T1000 (cell line): ENCODE data around the gene GBP7.
"Not testable (repeated sequence)": the region's sequence is repeated elsewhere in the genome, so short reads cannot be mapped to it uniquely, and the experiment has no call there.

ENCODE experiments used
- DNase-seq: peaks from one replicate; lab custom pipeline; 2025; ENCODE audit warnings: mixed read lengths; lab: John Stamatoyannopoulos, UW

GBP7 gene

DNA sequence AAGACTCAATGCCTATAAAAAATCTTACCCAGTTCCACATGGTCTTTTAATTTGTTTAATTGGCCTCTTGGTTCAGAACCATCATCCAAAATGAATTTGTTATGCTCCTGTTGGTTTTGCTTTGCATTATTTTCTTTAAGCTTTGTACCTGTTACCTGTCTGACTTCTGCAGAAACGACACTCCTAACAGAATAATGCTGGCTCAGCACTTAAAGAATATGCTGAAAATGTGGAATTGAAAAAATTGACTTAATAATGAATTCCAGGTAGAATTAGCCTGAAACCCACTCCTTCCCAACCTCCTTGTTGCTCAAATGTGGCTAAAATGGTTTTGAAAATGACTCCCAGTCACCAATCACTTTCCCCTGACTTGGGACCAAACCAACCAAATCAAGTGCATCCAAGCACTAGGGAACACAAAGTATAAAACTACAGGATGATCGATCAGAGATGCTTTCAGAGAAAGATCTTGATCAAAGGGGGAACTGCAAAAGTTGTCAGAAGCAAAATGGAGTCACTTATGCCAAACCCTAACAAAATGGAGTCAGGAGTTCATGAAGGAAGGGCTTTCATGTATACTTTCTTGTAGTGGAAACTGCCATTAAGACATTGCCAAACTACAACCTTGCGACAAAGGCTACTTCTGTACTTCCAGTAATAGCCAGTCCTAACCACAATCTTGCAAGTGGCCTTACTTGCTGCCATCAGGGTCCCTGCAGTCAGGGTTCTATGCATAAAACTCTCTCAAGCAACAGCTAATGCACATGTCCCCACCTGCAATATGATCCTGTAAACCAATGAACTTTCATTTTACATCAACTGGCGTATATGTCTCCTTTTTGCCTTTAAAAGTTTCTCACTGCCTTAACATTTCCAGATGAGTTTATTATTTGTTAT lies 5.4 kb downstream of the GBP7 start:
- DNase-seq, result no peak

DNA sequence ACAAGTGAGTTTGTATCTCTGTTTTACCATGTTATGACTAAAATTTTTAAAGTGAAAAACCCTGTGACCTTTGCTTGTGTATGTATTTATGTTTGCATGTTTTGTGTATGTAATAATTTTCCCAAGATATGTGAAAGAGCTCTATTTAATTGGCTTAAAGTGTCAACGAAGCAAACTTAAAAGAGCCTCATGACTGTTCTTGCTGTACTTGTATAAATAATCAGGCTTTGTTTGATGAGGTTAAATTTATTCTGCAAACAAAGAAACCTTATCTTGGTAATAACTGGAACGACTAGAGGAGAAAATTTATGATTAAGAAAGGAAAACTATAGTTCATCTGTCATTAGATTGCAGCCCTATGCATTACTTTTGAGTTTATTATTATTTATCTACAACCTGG lies 6.6 kb downstream of the GBP7 start:
- no peak for DNase-seq

DNA sequence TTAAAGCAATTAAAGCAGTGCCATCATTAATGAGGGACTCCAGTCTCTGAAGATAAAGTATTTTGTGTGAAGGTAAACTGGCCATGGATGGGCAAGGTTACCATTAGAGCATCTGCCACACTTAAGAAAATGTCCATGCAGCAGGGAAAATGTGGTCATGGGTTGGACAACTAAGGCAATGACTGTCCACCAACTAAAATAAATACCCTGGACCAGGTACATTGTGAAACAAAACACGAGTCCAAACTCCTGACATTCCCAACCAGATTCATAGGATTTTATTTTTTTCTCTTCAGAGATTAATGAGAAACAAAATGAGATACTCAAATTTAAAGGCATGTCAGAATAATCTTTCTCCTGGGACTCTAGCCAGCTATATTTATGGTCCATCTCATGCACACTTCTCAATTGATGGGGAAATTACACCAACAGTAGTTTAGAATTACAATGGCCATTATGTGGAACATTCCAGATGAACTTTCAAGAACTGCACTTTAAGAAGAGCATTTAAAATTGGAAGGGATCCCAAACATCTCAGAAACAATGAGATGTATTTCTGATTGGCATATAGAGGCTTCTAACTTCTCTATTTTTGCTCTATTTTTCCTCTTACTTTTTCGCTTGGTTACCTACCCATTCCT lies 8.1 kb downstream of the GBP7 start:
- no peak for DNase-seq

DNA sequence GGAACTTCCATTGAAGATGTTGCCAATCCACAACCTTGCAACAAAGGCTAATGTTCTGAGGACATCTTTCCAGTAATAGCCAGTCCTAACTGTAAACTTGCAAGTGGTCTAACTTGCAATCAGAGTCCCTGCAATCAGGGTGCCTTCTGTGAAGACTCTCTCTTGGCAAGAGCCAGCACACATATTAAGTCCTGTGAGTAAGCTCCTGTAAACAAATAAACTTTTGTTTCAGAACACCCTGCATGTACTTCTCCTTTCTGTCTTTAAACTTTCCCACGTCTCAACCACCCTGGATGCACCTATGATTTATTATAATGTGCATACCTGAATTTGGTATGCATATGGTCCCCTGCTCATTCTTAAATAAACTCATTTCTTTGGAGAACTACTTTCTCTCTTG lies 9.1 kb downstream of the GBP7 start:
- DNase-seq, result no peak

DNA sequence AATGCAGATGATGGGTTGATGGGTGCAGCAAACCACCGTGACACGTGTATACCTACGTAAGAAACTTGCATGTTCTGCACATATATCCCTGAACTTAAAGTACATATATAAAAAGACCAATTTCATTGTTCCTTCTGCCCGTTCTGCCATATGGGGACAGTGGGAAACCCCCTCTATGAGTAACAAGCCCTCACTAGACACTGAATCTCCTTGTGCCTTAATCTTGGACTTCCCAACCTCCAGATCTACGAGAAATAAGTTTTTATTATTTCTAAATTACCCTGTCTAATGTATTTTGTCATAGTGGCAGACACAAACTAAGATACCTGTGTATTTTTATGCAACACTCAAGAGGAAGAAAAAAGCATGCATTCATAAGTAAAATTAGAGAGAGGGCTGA lies 10.0 kb downstream of the GBP7 start:
- DNase-seq, result no peak

DNA sequence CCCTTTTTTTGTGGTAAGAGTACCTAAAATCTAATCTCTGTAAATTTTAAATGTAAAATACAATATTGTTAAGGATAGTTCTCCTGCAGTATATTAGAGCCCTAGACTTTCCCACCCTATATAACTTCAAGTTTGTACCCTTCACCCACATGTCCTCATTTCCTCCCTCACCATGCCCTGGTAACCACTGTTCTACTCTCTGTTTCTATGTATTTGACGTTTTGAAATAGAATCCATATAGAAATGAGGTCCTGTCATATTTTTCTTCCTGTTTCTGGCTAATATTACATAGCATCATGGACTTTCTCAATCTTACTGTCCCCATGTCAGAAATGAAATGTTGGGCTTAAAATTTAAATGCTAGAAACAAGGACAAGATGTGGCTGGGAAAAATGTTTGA lies 24.8 kb downstream of the GBP7 start:
- DNase-seq, result no peak

DNA sequence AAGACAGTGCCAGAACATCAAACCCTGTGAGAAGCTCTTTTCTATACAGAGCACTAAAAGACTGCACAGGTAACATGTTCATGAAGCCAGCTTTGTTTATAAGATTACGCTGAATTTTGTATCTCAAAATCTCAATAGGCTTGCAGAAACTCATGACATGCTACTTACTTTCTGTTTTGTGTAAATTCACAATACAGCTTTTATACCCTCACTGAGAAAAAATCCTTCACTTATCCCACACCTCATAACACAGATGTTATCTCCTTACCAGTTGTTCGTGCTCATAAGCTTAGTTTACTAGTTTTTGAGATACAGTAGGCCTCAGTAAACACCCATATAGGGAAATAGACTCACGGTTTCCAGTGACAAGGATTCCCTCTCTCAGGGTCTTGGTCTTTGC lies 25.8 kb downstream of the GBP7 start:
- DNase-seq, result no peak

DNA sequence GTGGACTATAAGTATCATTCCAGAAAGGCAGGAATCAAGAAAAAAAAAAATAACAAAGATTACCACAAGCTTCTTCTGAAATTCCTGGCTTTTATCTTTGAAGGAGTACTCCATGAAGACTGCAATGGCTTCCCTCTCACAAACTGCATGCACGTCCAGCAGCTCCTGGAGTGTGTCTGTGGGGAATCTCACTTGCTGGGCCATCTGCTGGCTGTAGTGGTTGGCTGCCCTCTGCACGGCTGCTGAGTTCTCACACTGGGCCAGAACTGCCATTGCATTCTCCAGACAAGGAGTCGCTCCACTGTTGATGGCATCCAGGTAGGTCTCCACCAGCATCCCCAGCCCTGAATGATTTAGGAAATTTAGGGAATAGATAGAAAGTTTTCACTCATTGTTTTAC lies 26.6 kb downstream of the GBP7 start:
- DNase-seq, result no peak

DNA sequence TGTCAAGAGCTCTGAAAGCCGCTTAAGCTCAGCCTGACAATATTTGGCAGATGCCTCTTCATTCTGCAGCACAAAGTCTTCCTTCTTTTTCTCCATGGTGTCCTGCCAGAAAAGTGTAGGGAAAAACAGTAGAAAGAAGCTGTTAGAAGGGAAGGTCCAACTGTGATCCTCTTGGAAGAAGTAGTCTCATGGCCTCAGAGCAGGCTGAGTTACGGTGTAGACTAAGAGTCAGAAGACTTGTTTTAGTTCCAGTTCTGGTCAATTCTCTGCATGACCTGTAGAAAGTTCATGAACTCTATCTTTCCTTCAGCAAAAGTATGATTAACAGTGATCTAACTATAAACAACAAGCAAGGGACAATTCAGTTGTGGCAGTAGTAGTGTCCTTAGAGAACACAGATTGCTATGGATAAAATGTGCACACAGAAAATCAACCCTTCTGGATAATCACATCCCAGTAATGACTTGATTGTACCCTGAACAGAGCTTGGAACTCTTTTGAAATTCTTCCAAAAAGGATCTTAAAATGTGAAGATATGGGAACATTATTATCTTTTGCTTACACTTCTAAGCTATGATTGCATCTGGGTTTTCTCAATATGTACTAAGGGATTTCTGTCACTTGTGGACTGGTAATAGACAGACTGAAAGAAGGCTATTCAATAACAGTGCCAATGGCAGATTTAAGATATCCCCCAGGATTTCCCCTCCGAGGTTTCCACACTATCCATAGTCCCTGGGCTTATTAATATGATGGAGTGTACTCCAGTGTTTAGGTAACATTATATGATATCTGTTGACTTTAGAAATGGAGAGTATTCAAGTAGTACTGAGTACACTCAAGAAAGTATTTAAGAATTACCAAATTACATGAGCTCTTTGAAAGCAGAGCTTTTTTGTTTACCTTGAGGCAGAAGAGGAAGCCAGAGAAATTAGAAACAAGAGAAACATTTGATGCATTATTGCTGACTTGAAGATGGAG lies 27.8 kb downstream of the GBP7 start:
- DNase-seq, result no peak

DNA sequence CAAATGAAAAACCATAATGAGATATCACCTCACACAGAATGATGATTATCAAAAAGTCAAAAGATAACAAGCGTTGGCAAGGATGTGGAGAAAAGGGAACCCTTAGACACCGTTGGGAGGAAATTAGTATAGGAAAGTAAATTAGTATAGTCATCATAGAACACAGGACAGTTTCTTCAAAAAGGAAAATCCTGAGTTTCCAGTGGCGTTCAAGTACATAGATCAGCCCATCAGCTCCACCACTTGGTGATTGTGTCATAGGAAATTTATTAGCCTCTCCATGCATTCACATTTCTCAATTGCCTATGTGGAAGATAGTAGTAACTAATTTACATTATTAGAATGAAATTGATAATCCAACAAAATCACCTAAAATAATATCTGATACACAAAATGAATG lies 29.1 kb downstream of the GBP7 start:
- DNase-seq, result no peak

DNA sequence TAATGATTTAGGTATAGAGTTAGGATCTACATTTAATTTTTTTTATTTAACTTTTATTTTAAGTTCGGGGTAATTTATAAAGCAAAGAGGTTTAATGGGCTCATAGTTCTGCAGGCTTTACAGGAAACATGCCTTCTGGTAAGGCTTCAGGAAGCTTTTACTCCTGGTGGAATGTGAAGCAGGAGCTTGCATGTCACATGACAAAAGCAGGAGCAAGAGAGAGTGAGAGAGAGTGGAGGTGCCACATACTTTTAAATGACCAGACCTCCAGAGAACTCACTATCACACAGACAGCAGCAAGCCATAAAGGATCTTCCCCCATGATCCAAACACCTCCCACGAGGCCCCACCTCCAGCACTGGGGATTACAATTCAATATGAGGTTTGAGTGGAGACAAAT lies 32.3 kb downstream of the GBP7 start:
- DNase-seq, result no peak

DNA sequence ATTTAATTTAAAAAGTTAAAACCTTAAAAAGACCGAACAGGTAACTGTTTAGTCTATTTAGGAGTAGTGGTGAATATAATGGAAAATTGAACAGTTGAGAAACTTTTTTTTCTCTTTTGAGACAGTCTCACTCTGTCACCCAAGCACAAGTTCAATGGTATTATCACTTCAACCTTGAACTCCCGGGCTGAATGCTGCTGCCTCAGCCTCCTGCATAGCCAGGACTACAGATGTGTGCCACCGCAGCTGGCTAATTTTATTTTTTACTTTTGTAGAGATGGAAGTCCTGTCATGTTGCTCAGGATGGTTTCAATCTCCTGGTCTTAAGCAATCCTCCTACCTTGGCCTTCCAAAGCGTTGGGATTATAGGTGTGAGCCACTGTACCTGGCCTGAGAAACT lies 33.6 kb downstream of the GBP7 start:
- DNase-seq, result no peak

DNA sequence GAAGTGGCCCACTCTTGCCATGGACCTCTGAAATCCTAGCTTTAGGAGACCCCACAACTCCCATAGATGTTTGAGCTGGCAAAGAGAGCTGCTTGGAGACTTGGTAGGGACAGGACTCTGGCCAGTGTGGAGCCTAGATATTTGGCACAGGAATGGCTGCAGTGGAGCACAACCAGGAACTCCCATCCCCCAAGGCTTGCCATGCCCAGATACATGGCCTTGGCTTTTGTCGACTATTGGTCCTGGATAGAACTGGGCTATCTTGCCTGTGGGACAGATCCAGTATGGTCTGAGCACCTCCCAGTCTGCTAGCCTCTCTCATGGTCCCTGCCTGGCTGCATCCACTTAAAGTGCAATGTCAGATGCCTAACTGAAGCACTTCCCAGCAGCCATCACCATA lies 42.1 kb downstream of the GBP7 start:
- DNase-seq, result no peak

DNA sequence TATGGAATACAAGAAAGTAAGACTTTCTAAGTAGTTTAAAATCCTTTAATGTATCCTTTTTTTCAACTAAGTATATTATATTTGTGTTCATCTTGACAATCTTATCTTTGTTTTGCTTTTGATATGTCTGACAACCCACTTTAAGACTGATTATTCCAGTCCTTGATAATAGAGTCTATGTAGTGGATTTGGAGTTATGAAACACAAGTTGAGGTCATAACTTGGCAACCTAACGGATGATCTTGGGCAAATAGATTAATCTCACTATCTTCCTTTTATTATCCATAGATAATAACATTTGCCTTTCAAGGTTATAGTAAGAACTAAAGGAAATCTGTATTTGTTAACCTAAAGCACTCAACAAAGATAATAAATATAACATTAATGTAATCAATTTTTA lies 45.1 kb downstream of the GBP7 start:
- DNase-seq, result no peak

DNA sequence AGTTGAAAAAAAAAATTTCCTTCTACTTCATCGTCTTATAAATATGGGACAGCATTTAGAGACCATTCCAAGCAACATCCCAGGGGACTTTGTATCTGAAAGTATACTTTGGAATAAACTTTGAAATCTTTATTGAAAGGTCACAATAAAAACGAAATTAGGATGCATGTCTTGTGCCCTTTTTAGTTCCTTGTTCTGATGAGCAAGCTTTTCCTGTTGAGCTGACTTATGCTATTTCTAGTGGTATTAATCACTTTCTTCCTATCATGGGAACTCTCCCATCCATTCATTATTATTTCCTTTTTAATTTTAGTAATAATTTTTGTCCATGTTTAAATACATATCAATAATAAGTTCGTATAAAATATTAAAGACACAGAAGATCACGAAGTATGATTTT lies 45.9 kb downstream of the GBP7 start:
- DNase-seq, result no peak

DNA sequence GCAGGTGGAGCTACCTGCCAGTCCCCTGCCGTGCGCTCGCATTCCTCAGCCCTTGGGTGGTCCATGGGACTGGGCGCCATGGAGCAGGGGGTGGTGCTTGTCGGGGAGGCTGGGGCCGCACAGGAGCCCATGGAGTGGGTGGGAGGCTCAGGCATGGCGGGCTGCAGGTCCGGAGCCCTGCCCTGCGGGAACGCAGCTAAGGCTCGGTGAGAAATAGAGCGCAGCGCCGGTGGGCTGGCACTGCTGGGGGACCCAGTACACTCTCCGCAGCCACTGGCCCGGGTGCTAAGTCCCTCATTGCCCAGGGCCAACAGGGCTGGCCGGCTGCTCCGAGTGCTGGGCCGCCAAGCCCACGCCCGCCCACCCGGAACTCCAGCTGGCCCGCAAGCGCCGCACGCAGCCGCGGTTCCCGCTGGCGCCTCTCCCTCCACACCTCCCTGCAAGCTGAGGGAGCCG lies 47.8 kb downstream of the GBP7 start:
- not testable (repeated sequence) for DNase-seq

DNA sequence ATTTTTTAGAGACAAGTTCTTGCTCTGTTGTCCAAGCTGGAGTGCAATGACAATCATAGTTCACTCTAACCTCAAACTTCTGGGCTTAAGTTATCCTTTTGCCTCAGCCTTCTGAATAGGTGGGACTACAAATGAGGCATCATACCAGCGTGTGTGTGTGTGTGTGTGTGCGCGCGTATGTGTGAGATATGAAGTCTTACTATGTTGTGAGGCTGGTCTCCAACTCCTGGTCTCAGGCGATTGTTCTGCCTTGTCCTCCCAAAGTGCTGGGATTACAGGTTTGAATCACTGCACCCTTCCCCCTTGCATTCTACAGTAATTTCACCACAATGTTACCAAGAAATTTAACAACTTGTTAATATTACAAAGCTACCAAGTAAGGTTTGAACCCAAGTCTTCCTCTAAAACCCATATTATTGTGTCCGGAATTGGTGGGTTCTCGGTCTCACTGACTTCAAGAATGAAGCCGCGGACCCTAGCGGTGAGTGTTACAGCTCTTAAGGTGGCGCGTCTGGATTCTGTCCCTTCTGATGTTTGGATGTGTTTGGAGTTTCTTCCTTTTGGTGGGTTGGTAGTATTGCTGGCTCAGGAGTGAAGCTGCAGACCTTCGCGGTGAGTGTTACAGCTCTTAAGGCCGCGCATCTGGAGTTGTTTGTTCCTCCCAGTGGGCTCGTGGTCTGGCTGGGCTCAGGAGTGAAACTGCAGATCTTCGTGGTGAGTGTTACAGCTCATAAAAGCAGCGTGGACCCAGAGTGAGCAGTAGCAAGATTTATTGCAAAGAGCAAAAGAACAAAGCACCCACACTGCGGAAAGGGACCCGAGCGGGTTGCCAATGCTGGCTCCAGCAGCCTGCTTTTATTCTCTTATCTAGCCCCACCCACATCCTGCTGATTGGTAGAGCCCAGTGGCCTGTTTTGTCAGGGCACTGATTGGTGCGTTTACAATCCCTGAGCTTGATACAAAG lies 48.9 kb downstream of the GBP7 start:
- not testable (repeated sequence) for DNase-seq

DNA sequence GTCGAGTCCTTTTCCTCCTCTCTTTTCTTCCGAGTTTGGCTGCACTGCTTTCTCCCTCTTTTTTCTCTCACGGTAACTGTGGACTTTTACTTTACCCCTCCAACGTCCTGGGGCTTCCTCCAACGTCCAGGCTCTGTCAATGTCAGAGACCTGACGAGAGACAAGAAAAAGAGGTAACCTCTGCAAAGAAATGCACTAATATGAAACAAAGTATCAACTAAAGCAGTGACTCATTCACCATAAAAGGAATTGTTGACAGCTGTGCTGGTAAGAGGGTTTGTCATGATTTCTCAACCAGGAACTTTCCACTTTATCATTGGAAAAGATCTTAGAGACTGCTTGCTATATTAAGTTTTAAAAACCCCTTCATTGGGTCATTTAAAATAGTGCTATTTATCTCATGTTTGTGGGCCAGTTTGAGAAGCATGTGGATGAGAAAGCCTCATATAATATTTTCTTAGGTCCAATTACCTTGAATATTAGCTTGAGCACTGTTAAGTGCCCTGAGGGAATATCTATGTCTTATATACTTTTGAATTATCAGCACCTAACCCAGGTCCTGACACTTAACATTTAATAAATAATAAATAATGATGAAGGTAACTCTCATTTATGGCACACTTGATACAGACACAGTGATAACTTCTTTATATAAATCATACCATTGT lies 49.8 kb downstream of the GBP7 start, which contains the start of gene GBP2:
Gene GBP2 (minus strand): TSS at position 202 of the 668 bp plus-strand sequence. CDS start 4,148 bp downstream, outside the sequence.
- peak; percentile 8 for DNase-seq

DNA sequence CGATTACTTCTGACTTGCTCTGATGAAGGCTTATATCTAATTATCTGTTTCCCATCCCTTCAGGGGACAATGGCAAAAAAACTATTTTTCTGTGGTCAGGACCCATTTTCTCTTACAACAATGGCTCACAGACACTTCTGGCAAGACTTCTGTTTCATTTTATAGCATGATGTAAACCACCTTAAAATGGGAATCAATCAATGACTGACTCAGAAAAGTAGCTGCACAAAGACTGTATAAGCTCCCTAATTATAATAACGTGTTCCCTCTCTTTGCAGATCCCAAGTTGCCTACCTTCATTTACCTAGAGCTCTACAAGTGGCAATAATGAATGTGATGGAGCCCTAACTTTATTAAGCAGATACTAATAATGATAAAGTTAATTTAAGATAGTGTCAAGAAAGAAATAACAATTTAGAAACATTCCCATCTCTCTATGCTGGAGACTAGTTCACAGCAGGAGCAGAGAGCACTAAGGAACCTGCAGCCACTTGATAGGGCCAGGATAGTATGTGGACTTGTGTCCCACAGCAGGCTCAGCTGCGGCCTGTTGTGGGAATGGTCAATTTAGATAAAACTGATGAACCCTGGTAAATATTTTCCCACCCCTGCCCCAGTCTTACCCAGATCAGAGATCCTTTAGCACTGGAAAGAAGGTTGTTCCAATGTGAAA lies 50.4 kb downstream of the GBP7 start:
- no peak for DNase-seq

DNA sequence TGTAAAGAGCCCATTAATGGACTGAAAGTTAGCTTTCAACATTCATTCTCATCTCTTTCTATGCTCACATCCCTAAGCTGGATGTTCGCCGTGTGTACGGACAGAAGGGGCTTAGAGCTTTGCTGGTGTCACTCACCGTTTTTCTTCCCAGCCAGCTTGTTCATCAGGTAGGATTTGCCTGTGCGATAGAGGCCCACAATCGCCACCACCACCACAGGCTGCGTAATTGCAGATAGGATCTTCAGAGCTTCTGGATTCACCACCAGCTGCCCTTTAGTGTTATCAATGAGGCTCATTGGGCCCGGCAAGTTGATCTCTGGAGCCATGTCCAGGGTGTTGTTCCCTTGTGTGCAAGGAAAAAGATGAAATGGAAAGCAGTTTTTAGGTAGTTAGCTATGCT lies 54.2 kb downstream of the GBP7 start:
- DNase-seq, result no peak
